GM18520 (cell line): Measurements from ENCODE around the gene UNC13D.
"Not testable (repeated sequence)": the region's sequence is repeated elsewhere in the genome, so short reads cannot be mapped to it uniquely, and the experiment has no call there.

Experiments
- ATAC-seq: cut with Tn5 transposase; IDR thresholded peaks from one replicate; pipeline ENCODE4 v1.9.1; 2021; ENCODE audit not compliant: unreplicated experiment

The UNC13D gene

GRCh38 chr17:75875182-75875939 lies 31.2 kb upstream of the UNC13D start:
- ATAC-seq, result no peak

DNA sequence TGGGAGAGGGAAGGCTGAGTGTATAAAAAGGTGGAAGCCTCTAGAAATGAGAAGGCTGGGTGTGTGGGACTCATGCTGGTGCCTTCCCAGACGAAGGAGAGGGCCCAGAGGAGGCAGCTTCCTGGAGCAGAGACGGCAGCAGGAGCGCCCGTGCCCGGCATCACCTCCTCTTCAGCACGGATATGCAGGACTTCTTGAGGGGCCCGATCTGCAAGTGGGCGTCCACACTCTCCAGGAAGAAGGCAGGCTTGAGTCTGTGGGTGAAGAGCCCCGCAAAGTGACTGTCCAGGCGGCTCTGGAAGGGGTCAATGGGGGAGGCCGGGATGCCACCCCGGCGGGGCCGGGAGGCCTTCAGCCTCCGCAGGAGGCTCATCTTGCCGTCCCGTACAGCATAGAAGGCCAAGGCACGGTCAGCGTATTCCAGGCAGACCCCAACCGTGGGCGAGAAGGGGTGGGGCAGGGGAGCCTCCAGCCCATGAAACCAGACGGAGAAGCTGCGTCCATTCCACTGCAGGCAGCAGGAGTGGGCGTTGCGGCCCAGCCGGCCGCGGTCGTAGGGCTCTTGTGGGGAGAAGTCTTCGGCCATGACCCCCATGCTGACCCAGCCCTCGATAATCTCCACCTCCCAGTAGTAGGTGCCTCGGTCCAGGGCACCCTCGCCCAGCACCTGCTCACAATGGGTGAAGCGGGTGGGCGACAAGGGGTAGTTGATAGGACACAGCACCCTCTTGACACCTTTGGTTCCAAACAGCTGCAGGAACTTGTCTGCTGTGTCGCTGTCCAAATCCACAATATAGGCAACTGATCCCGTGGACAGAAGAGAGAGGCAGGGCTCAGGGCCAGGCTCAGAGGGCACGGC lies 30.3 kb upstream of the UNC13D start:
- ATAC-seq, result no peak

- no peak for ATAC-seq
Observed at GRCh38 chr17:75873587-75874322, 29.6 kb upstream of the UNC13D start.

DNA sequence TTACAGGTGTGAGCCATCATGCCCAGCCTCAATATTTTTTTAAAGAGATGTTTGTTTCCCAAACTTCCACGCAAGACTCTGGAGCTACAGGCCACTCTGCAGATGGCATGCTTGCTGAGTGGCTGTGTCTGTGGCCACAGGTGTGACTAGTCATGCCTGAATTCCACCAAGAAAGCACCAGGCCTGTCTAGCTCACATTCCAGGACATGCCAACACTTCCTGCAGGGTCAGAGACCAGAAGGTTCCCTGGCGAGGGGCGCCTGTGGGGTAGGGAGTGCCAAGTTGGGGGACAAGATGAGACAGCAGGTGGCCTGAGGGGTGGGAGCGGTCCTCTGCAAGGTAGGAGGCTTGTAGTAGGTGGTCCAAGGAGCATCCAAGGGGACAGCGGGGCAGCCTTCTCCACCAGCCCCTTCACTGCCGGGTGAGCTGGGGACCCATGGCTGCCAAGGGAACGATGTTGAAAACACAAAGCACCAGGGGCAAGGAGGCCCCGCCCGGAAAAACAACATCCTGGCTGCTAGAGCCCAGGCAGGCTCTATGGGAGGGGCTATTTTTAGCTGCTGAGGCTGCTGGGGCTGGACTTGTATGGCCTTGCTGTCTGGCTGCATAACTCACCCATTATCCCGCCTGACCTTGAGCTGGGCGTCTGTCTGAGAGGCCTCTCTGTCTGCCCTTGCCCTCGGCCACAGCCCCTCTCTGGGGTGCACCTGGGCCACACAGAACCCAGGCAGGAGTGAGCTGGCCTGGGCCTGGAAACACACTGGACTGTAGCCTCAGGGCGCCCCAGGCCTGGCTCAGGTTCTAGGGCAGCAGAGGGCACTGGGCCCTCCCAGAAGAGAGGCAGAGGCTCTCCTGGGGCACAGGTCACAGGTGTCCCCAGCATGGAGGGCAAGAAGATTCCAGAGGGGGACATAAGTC lies 28.5 kb upstream of the UNC13D start:
- ATAC-seq, result no peak

DNA sequence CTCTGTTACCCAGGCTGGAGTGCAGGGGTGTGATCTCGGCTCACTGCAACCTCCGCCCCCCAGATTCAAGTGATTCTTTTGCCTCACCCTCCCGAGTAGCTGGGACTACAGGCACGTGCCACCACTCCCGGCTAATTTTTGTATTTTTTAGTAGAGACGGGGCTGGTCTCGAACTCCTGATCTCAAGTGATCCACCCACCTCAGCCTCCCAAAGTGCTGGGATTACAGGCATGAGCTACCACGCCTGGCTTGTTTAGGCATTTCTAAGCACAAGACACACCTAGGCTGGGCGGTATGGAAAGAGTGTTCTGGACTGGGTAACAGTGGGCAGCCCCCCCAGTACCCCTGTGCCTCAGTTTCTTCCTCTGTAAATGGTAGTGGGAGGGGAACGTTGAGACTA lies 26.0 kb upstream of the UNC13D start:
- ATAC-seq, result not testable (repeated sequence)

DNA sequence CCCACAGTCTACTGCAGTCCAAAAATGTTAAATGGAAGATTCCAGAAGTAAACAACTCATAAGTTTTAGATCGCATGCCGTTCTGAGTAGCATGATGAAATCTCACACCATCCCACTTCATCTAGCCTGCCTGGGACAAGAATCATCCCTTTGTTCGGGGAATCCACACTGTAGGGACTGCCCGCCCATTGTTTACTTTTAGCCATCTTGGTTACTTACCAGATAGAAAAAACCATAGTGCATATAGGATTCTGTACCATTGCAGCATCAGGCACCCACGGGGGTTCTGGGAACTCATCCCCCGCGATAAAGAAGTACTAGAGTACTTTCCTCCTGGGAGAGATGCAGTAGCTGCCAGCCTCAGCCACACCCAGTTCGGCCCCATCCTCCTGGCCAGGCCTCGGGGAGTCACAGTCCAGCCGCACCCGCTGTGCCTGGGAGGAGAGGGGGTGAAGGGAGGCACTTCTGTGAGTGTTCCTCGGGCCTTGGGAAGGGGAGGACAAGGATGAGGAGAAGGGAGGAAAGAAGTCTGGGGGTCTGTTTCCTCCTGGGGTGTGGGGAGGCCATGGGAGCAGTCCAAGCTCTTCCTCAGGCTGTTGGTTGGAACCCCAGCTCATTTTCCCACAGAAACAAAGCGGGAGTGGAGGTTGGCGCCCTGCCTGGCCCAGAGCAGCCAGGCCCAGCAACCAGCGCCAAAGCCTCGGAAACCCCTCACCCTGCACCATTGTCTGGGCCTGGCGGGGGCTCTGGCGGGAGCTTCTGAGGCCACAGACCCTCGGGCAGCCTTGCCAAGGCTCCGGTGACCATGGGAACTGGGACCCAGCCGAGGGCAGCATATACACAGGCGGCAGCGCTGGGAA lies 25.3 kb upstream of the UNC13D start:
- no peak for ATAC-seq

DNA sequence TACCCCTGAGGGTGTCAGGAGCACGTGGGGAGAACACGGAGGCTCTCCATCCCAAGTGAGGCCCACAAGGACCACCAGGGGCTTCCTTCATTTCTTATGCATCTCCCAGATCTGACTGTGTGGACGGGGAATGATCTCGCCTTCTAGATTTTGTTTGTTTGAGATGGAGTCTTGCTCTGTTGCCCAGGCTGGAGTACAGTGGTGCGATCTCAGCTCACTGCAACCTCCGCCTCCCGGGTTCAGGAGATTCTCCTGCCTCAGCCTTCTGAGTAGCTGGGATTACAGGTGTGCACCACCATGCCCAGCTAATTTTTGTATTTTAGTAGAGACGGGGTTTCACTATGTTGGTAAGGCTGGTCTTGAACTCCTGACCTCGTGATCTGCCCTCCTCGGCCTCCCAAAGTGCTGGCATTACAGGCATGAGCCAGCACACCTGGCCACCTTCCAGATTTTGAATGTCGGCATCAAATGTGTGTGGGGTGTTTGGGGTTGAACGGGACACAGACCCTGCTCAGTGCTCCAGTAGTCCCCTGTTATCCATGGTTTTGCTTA lies 24.6 kb upstream of the UNC13D start:
- not testable (repeated sequence) for ATAC-seq

DNA sequence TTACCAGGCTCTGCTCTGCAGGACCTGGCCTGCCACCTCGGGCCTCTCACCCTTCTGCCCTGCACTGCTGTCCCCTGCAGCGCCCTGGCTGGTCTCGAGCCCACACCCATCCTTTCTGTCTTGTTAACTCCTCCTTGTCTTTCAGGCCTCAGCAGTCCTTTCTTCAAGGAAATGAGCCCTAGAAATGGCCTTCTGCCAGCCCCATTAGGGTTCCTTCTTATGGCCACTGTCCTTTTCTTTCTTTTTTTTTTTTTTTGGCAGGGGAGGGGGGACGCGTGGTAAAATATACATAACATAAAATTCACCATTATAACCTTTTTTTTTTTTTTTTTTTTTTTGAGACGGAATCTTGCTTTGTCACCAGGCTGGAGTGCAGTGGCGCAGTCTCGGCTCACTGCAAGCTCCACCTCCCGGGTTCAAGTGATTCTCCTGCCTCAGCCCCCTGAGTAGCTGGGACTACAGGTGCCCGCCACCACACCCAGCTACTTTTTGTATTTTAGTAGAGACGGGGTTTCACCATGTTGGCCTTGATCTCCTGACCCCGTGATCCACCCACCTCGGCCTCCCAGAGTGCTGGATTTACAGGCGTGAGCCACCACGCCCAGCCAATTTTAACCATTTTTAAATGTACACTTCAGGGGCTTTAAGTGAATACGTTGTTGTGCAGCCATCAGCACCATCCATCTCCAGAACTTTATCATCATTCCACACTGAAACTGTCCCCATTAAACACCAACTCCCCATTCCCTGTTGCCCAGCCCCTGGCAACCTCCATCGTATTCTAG lies 21.4 kb upstream of the UNC13D start:
- ATAC-seq, result not testable (repeated sequence)

DNA sequence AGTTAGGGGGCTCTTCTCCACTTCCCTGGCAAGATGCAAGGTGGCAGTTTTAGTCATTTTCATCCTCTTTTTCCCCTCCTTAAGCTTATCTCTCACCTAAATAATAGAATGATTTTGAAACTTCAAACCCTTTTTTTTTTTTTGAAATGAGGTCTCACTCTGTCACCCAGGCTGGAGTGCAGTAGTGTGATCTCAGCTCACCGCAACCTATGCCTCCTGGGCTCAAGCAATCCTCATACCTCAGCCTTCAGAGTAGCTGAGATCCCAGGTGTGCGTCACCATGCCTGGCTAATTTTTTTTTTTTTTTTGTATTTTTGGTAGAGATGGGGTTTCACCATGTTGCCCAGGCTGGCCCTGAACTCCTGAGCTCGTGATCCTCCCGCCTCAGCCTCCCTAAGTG lies 20.7 kb upstream of the UNC13D start:
- peak; percentile 12 for ATAC-seq

DNA sequence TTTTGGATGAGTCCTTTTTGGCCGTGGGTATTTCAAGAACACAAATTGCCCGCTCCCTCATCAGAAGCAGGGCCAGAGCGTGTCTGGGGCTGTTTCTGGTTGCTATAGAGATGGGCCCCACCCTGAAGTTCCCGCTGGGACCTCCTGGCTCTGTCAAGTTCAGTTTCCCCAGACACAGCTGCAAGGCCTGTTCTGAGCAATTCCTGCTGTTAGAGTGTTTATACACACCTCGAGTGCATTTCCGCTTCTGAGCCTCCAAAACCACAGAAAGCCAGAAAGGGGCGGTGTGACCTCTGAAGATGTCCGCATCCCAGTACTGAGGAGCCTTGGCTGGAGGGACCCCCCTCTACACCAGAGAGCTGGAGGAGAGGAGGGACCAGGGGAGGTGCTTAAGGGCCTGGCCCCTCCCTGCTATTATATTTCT lies 20.3 kb upstream of the UNC13D start:
- ATAC-seq, result peak; percentile 77

GRCh38 chr17:75861927-75862317 lies 17.7 kb upstream of the UNC13D start:
- ATAC-seq, result no peak

DNA sequence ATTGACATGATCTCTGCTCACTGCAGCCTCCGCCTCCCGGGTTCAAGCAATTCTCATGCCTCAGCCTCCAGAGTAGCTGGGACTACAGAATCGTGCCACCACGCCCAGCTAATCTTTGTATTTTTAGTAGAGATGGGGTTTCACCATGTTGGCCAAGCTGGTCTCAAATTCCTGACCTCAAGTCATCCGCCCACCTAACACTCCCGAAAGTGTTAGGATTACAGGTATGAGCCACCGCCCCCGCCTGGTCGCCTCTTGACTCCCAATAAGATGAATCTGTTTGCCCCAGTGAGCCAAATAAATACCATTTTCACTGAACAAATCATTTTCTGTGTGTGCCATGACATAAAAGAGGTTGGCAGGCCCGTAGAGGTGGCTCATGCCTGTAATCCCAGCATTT lies 15.2 kb upstream of the UNC13D start:
- not testable (repeated sequence) for ATAC-seq

- ATAC-seq, result no peak
Observed at GRCh38 chr17:75856062-75856756, 12.0 kb upstream of the UNC13D start.

- peak; percentile 92 for ATAC-seq
Observed at GRCh38 chr17:75855310-75856061, 11.3 kb upstream of the UNC13D start, which contains the start of gene WBP2. TSS of gene WBP2 (minus strand) at chr17:75855335. CDS start at chr17:75855297, 38 bp downstream.

GRCh38 chr17:75854881-75855309 lies 10.7 kb upstream of the UNC13D start:
- no peak for ATAC-seq

- no peak for ATAC-seq
Observed at GRCh38 chr17:75854101-75854748, 10.0 kb upstream of the UNC13D start.
